CD4-positive, alpha-beta T cell treated with Interleukin-6 for 4 hours (primary cell): ENCODE measurements around the gene RBM42.

Source experiments
- DNase-seq: peaks from one replicate; pipeline ENCODE4 v3.0.0-alpha.2; 2020; ENCODE audit warnings: mixed read lengths

Gene RBM42

GRCh38 chr19:35655600-35655999, 26.8 kb downstream of the RBM42 start:
- no peak for DNase-seq

DNA sequence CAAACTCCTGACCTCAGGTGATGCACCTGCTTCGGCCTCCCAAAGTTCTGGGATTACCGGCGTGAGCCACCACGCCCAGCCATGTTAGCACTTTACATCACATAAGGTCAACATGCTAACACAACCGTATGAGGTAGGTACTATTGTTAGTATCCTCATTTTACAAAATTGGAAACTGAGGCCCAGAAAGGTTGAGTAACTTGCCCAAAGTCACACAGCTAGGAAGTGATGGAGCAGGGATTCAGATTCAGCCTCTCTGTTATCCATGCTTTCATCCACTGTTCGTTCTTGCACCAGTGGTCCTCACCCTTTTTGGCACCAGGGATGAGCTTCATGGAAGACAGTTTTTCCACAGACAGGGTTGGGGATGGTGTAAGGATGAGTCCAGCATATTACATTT, 27.9 kb downstream of the RBM42 start:
- DNase-seq = no peak

DNA sequence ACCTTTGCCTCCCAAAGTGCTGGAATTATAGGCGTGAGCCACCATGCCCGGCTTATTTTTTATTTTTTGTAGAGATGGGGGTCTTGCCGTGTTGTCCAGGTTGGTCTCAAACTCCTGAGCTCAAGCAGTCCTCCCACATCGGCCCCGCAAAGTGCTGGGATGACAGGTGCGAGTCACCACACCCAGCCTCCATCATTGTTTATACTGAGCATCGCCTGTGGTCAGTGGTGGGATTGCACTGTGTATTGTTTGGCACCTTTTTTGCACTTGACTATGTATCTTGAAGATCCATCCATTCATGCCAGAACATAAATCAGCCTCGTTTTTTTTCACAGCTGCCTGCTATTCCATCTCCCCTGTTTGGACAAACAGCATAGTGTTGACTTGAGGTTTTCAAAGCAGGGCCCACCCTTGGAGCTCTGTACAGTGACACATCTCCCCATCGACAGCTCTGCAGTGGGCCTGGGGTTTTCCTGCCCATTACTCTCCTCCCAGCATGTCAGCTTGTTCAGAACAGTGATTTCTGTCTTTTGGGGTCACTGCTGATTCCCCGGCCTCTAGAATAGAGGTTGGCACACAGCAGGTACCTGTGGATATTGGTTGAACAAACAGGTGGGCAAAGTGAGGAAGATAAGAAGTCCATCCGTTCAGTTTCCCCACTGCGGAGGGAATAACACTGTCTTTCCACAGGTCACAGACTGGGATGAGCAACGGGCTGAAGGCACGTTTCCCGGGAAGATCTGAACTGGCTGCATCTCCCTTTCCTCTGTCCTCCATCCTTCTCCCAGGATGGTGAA, 29.3 kb downstream of the RBM42 start:
- no peak for DNase-seq

DNA sequence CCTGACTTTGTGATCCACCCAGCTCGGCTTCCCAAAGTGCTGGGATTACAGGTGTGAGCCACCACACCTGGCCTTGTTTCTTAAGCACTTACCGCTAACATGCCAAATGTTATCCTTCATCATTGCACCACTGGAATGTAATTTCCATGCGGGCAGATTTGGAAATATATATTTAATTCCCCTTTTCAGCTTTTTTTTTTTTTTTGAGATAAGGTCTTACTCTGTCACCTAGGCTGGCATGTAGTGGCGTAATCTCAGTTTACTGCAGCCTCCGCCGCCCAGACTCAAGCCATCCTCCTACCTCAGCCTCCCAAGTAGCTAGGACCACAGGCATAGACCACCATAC, 33.1 kb downstream of the RBM42 start:
- DNase-seq = no peak

DNA sequence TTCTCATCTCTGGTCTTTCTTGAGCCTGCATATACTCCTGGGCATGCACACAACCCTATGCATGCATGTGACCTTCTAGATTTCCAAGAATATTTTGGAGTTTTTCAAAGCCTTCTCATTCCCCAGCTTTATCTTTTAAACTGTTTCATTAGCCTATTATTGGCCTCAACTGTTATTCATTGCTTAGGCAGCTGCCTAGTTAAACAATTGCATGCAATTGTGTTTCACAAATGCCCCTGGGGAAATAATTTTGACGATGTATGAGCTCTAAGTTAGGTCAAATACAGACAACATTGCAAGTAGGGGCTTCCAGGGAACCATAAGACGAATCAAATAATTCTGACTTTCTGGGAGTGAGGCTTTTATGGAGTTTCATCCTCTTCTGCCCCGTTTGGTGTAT, 35.1 kb downstream of the RBM42 start:
- no peak for DNase-seq

DNA sequence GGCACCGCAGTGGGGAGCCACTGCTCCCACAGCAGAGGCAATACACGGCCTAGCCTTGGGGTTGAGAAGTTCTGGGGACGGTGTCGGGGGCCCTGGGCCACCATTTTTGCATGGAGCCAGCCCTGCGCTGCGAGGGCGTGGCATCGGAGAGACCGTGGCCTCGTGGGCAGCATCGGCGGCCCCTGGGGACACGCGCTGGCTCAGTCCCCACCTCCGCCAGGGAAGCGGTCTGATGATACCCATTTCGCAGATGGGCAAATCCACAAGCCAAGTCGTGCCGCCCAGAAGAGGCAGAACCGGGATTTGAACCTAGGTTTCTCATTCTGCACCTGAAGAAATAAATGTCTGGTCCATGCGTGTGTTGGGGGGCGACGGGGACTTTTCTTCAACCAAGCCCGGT, 36.3 kb downstream of the RBM42 start:
- DNase-seq = no peak

GRCh38 chr19:35665604-35666003, 36.8 kb downstream of the RBM42 start:
- DNase-seq = no peak

GRCh38 chr19:35666251-35666913, 37.5 kb downstream of the RBM42 start, which contains the start of gene UPK1A:
Gene UPK1A (plus strand): TSS chr19:35666517. CDS start chr19:35666813, 296 bp downstream.
- no peak for DNase-seq

- no peak for DNase-seq
Measured at GRCh38 chr19:35669566-35669965, 40.7 kb downstream of the RBM42 start.

GRCh38 chr19:35669974-35670373, 41.1 kb downstream of the RBM42 start:
- no peak for DNase-seq

- DNase-seq = no peak
Measured at GRCh38 chr19:35670686-35671085, 41.9 kb downstream of the RBM42 start.

- no peak for DNase-seq
Measured at GRCh38 chr19:35671818-35672217, 43.0 kb downstream of the RBM42 start.

DNA sequence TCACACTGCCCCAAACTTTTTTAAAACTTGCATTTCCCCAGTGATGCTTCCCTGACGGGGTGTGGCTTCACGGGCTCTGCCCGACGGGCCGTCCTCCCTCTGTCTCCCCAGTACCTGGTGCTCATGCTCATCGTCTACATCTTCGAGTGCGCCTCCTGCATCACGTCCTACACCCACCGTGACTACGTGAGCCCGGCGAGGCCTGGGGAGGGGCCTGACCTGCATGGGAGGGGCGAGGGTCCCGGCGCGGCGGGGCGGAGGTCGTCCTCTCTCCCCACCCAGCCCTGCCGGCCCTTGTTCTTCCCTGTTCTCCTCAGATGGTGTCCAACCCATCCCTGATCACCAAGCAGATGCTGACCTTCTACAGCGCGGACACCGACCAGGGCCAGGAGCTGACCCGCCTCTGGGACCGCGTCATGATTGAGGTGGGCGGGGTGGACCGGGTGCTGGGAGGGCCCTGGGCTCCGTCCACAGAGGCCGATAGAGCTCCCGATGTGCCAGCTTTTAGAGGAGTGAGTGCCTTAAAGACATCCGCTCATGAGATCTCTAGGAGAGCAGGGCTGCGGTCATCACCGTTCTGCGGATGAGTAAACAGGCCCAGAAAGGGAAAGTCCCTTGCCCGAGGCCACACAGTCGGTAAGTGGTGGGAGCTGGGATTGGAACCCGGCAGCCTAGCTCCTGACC, 44.4 kb downstream of the RBM42 start:
- peak; percentile 45 for DNase-seq

DNA sequence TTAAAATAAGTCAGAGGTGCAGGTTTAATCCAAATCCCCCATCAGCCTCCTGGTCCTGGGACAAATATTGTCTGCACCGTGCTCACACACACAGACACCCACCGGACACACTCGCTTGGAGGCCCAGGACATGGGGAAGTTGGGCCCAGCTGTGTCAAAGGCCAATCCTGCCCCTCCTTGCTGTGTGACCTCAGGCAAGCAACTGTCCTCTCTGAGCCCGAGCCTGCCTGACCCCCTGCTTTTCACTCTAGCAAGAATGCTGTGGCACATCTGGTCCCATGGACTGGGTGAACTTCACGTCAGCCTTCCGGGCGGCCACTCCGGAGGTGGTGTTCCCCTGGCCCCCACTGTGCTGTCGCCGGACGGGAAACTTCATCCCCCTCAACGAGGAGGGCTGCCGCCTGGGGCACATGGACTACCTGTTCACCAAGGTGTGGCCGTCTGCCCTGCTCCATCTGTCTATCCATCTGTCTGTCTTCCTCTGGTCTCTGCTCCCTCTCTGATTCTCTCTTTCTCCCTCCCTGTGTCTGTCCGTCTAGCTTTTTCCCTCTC, 46.8 kb downstream of the RBM42 start:
- DNase-seq = no peak
